Measurements from ENCODE around the gene CRX. TPM values are rescaled to one million over a fixed set of nuclear protein-coding genes. Genes with fewer than 3 reads are reported as not detected.

The CRX gene
- total and polyA plus RNA-seq, 2 of the 4 experiments (the other 2 are of a cell fraction) = not detected

DNA sequence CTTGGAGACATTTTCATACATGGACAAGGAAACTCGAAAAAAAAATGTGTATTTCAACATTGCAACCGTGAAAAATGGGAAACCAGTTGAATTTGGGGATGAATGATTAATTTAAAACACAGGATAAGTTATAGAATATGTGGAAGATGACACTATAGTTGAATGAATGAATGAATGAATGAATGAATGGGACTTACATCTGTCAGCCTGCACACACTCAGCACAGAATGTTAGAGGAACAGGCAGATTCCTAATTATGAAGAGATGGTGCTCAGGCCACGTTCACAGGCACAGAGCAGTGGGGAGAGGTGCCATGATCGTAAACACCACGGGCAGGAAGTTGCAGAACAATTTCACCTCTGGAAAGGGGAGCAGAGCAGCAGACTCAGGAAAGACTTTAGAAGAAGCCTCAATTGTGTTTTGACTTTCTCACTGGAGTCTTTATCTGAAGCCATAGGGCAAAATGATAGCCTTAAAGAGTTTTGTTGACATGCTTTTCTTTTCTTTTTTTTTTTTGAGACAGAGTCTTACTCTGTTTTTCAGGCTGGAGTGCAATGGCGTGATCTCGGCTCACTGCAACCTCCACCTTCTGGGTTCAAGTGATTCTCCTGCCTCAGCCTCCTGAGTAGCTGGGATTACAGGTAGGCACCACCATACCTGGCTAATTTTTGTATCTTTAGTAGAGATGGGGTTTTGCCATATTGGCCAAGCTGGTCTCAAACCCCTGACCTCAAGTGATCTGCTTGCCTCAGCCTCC lies 69.3 kb downstream of the CRX start:
- no peak overlapping the region for H2BK5ac ChIP-seq (ENCODE audit: low read depth, low read length, poor library complexity, severe bottlenecking)
- H3K56ac ChIP-seq (ENCODE audit: extremely low read depth, insufficient read depth, low read length) = no peak overlapping the region
- H2AK5ac ChIP-seq (ENCODE audit: low read depth, low read length) = no peak overlapping the region
- no peak overlapping the region for H3K23ac ChIP-seq (ENCODE audit: low read depth, low read length)
- DNase-seq (no peak), ATAC-seq (ENCODE audit: low read depth) (no peak)
- H3K4ac ChIP-seq (ENCODE audit: low read depth, low read length) = no peak overlapping the region
- no peak overlapping the region for H3K4me3 ChIP-seq (ENCODE audit: insufficient read depth, low read depth, low read length)
- 0 out of 2 replicates have a peak, but pooled peaks cover 2% of the 10 kb centered on the region for H3K27me3 ChIP-seq (ENCODE audit: control insufficient read depth, insufficient read depth, low read length)
- H4K91ac ChIP-seq (ENCODE audit: insufficient read depth, low read depth, low read length) = no peak overlapping the region
- no peak overlapping the region for H3K4me2 ChIP-seq (ENCODE audit: low read depth, low read length)
- TF ChIP-seq MAFK (IDR thresholded peaks at IDR 0.05; ENCODE audit: low read depth, low read length) = no peak
- TF ChIP-seq ELK1 (IDR thresholded peaks at IDR 0.05; ENCODE audit: borderline replicate concordance, low read depth, low read length) = no peak
- no peak for TF ChIP-seq RFX5 (IDR thresholded peaks at IDR 0.05; ENCODE audit: low read depth, low read length)
- no peak for TF ChIP-seq MAZ (IDR thresholded peaks at IDR 0.05; ENCODE audit: borderline replicate concordance, low read depth, low read length)
- no peak for TF ChIP-seq POLR2A (IDR thresholded peaks at IDR 0.05; ENCODE audit: low read depth, low read length)
- TF ChIP-seq CHD1 (IDR thresholded peaks at IDR 0.05; ENCODE audit: low read depth, low read length) = no peak
- TF ChIP-seq SMC3 (IDR thresholded peaks at IDR 0.05; ENCODE audit: low read depth, low read length) = no peak
- no peak for TF ChIP-seq USF2 (IDR thresholded peaks at IDR 0.05; ENCODE audit: low read depth, low read length)
- TF ChIP-seq FOS (IDR thresholded peaks at IDR 0.05; ENCODE audit: low read depth, low read length) = no peak
- no peak for TF ChIP-seq BHLHE40 (IDR thresholded peaks at IDR 0.05; ENCODE audit: low read depth, low read length)
- TF ChIP-seq NFE2L2 (IDR thresholded peaks at IDR 0.05; ENCODE audit: low read depth, low read length) = no peak
- TF ChIP-seq MXI1 (IDR thresholded peaks at IDR 0.05; ENCODE audit: borderline replicate concordance, low read depth, low read length) = no peak
- TF ChIP-seq RAD21 (IDR thresholded peaks at IDR 0.05; ENCODE audit: low read length) = no peak
- TF ChIP-seq CEBPB (IDR thresholded peaks at IDR 0.05; ENCODE audit: low read depth, low read length) = no peak
- TF ChIP-seq RCOR1 (IDR thresholded peaks at IDR 0.05; ENCODE audit: insufficient replicate concordance, low read length) = no peak
- TF ChIP-seq CTCF (conservative IDR thresholded peaks at IDR 0.05; ENCODE audit: low read depth, low read length) = no peak
- H2BK15ac ChIP-seq (ENCODE audit: low read depth, low read length) = no peak overlapping the region
- no peaks in the 10 kb centered on the region for H3K79me1 ChIP-seq (ENCODE audit: low read depth in 1 of 2, low read length in 2 of 2)
- WGBS, 2 experiments (ENCODE audit: extremely low coverage in 2 of 2, insufficient read length in 1 of 2) = 20% methylated on average over 3 of the region's 7 CpGs; no CpG with 5 or more reads in 1 of the 2 experiments
- no peak overlapping the region for H2BK120ac ChIP-seq (ENCODE audit: low read depth, low read length)
- H3K27ac ChIP-seq (ENCODE audit: insufficient read depth, low read length) = no peak overlapping the region
- H3K18ac ChIP-seq (ENCODE audit: low read depth, low read length) = no peak overlapping the region
- no peak overlapping the region for H3K14ac ChIP-seq (replicated peaks; ENCODE audit: low read depth, low read length)
- H4K20me1 ChIP-seq (ENCODE audit: insufficient read depth, low read length) = no peaks in the 10 kb centered on the region
- H3K9ac ChIP-seq (ENCODE audit: low read depth, low read length) = no peak overlapping the region
- ChIA-PET CTCF (no interaction called here), POLR2A (ENCODE audit: unreplicated experiment) (no interaction called here)
- no peak overlapping the region for H2AK9ac ChIP-seq (replicated peaks; ENCODE audit: low read depth, low read length, poor library complexity)
- H3K36me3 ChIP-seq (ENCODE audit: control insufficient read depth, insufficient read depth, low read length) = no peaks in the 10 kb centered on the region
- BruUV-seq (replicated peaks) = no TSS peak
- dilution Hi-C loops (cut with HindIII; ENCODE audit: low sequenced_read_pairs, unreplicated experiment) (no loop called here), in situ Hi-C loops (cut with MboI; ENCODE audit: low sequenced_read_pairs) (loop anchor here (10.0 kb wide), 1 partner anchor 94 kb away; no protein-coding TSS in a partner anchor), intact Hi-C loops (cut with micrococcal nuclease) (no loop called here)
- H4K5ac ChIP-seq (ENCODE audit: low read depth, low read length) = no peak overlapping the region
- no peak overlapping the region for H2AFZ ChIP-seq (replicated peaks; ENCODE audit: low read length, poor library complexity)
- no peak overlapping the region for H4K8ac ChIP-seq (ENCODE audit: low read depth in 2 of 2, low read length in 2 of 2)
- no peaks in the 10 kb centered on the region for H3K9me1 ChIP-seq (ENCODE audit: insufficient read depth, low read length)
- H3K9me3 ChIP-seq (ENCODE audit: control insufficient read depth, insufficient read depth, low read length) = 0 out of 2 replicates have a peak, but pooled peaks cover 2% of the 10 kb centered on the region
- no peaks in the 10 kb centered on the region for H3K4me1 ChIP-seq (ENCODE audit: control insufficient read depth, insufficient read depth, low read length)
- no peak overlapping the region for H2BK20ac ChIP-seq (ENCODE audit: low read depth, low read length)
